C4-2B (cell line): ENCODE results near the gene AEBP1.

ENCODE experiments used
- ZFX ChIP-seq: fragments of 450-650 bp; IDR thresholded peaks from 2 replicates; pipeline ENCODE4 v1.6.1; 2017
- TF ChIP-seq, protein P1 (sequence below): fragments of 450-650 bp; conservative IDR thresholded peaks from 2 replicates; pipeline ENCODE4 v1.5.1; 2017; ENCODE audit warnings: mild to moderate bottlenecking

DNA sequence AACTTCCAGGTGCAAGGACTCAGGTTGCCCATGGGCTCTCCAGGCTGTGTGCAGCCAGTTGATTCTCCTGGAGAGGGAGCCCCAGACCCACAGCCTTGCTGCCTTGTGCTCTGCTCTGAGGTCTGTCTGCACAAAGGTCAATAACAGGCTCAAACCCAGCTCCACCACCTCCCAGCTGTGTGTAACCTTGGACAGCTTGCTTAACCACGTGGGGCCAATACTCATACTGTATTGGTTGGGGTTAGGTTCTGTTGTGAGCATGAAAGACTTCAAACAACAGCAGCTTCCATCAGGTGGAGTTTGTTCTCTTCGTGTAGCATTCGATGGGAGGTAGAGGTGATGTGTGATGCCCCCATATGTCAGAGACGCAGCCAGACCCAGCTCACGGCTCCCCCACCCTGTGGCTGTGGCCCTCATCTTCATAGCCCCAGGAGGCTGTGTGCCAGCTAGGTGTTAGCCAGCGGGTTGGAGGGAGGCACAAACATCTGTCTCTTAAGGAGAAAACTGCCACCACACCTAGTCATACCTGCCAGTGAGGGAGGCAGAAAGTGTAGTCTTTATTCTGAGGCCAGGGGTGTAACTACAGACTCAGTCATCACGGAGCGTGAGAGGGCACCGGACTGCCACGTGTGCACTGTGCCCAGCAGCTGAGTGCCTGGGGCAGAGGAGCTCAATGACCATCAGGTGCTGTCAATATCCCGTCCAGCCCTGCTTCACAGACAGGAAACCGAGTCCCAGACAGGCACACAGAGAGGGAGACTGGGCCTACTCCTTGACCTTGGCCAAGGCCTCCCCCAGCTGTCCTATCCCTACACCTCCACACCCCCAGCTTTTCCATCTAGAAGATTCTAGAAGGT, 27.3 kb downstream of the AEBP1 start:
- TF ChIP-seq, protein P1, sequence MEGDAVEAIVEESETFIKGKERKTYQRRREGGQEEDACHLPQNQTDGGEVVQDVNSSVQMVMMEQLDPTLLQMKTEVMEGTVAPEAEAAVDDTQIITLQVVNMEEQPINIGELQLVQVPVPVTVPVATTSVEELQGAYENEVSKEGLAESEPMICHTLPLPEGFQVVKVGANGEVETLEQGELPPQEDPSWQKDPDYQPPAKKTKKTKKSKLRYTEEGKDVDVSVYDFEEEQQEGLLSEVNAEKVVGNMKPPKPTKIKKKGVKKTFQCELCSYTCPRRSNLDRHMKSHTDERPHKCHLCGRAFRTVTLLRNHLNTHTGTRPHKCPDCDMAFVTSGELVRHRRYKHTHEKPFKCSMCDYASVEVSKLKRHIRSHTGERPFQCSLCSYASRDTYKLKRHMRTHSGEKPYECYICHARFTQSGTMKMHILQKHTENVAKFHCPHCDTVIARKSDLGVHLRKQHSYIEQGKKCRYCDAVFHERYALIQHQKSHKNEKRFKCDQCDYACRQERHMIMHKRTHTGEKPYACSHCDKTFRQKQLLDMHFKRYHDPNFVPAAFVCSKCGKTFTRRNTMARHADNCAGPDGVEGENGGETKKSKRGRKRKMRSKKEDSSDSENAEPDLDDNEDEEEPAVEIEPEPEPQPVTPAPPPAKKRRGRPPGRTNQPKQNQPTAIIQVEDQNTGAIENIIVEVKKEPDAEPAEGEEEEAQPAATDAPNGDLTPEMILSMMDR: no peak; the same call in 1 of the 2 replicates
- no peak for TF ChIP-seq ZFX
